Neural progenitor cell (in vitro differentiated cells): ENCODE data around the gene USP48. TPM values are rescaled to one million over a fixed set of nuclear protein-coding genes. Genes with fewer than 3 reads are reported as not detected.

ENCODE experiments used
- DNase-seq: peaks from one replicate; pipeline ENCODE4 v3.0.0-alpha.2; 2016; ENCODE audit warnings: low spot score
- H2AFZ ChIP-seq: fragments of 200-600 bp; sonication (generic); replicated peaks from 2 replicates; pipeline ENCODE4 v1.6.1; 2016; ENCODE audit warnings: antibody characterized with exemption
- H3F3A ChIP-seq: fragments of 200-600 bp; sonication (generic); 2 replicates; pipeline ENCODE4 v1.6.1; 2016; ENCODE audit warnings: antibody characterized with exemption, low read depth
- H3K27ac ChIP-seq: fragments of 200-600 bp; sonication (generic); 2 replicates; pipeline ENCODE4 v1.5.1; 2016; ENCODE audit warnings: mild to moderate bottlenecking
- H3K27me3 ChIP-seq: fragments of 200-600 bp; sonication (generic); 2 replicates; pipeline ENCODE4 v1.6.1; 2016; ENCODE audit warnings: mild to moderate bottlenecking, moderate library complexity
- H3K36me3 ChIP-seq: fragments of 200-600 bp; sonication (generic); 2 replicates; pipeline ENCODE4 v1.5.1; 2016
- H3K4me1 ChIP-seq: fragments of 200-600 bp; sonication (generic); 2 replicates; pipeline ENCODE4 v1.6.1; 2016; ENCODE audit warnings: mixed run types
- H3K4me2 ChIP-seq: fragments of 200-600 bp; sonication (generic); 2 replicates; pipeline ENCODE4 v1.6.1; 2016
- H3K4me3 ChIP-seq: fragments of 200-600 bp; sonication (generic); 2 replicates; pipeline ENCODE4 v1.5.1; 2016
- H3K79me2 ChIP-seq: fragments of 200-600 bp; sonication (generic); 2 replicates; pipeline ENCODE4 v1.6.1; 2016; ENCODE audit warnings: low read depth
- H3K9ac ChIP-seq: fragments of 200-600 bp; sonication (generic); 2 replicates; pipeline ENCODE4 v1.6.1; 2016
- H3K9me3 ChIP-seq: fragments of 200-600 bp; sonication (generic); 2 replicates; pipeline ENCODE4 v1.5.1; 2016; ENCODE audit warnings: low read depth
- H4K20me1 ChIP-seq: fragments of 200-600 bp; sonication (generic); 2 replicates; pipeline ENCODE4 v1.6.1; 2016; ENCODE audit warnings: low read depth
- H3K27ac Mint-ChIP-seq: 3 replicates; pipeline ENCODE4 v1.8.0; 2021; ENCODE audit warnings: mixed read lengths
- H3K27me3 Mint-ChIP-seq: 2 replicates; pipeline ENCODE4 v1.8.0; 2022; ENCODE audit warnings: low read depth, mild to moderate bottlenecking, inconsistent platforms, moderate library complexity, mixed read lengths; ENCODE audit not compliant: insufficient read depth
- H3K36me3 Mint-ChIP-seq: 3 replicates; pipeline ENCODE4 v1.8.0; 2021; ENCODE audit warnings: mixed read lengths
- H3K4me1 Mint-ChIP-seq: 3 replicates; pipeline ENCODE4 v1.8.0; 2021; ENCODE audit warnings: mixed read lengths
- H3K4me3 Mint-ChIP-seq: 3 replicates; pipeline ENCODE4 v1.8.0; 2021; ENCODE audit warnings: mild to moderate bottlenecking, moderate library complexity, mixed read lengths
- H3K9me3 Mint-ChIP-seq: 3 replicates; pipeline ENCODE4 v1.8.0; 2020; ENCODE audit warnings: mixed read lengths
- CTCF ChIP-seq: fragments of 200-600 bp; sonication (generic); IDR thresholded peaks from 2 replicates; pipeline ENCODE4 v1.5.1; 2017; ENCODE audit warnings: antibody characterized with exemption, mild to moderate bottlenecking
- EZH2 ChIP-seq: fragments of 200-600 bp; sonication (generic); IDR thresholded peaks from 2 replicates; pipeline ENCODE4 v1.6.1; 2017; ENCODE audit warnings: antibody characterized with exemption, mild to moderate bottlenecking, moderate library complexity
- EZH2phosphoT487 ChIP-seq: fragments of 200-600 bp; sonication (generic); IDR thresholded peaks from 2 replicates; pipeline ENCODE4 v1.6.1; 2017; ENCODE audit warnings: antibody characterized with exemption
- total RNA-seq: library from RNA; depleted of rRNA; stranded (reverse); fragments of >200 nt; gene quantifications from 2 replicates; pipeline ENCODE4 v1.2.3, GENCODE V29; 2015; ENCODE audit warnings: low replicate concordance

USP48 gene
- total RNA-seq, 1 donor from 2014 or later = 50.3 TPM

- H3K4me2 ChIP-seq = no peak overlapping the region
- no peak overlapping the region for H3K27ac Mint-ChIP-seq
- no peaks in the 10 kb centered on the region for H3K79me2 ChIP-seq
- no peaks in the 10 kb centered on the region for H3K36me3 Mint-ChIP-seq
- no peak overlapping the region for H3K4me3 Mint-ChIP-seq
- no peaks in the 10 kb centered on the region for H3K4me1 ChIP-seq
- H3K4me1 Mint-ChIP-seq = no peaks in the 10 kb centered on the region
- H3F3A ChIP-seq = no peaks in the 10 kb centered on the region
- DNase-seq = no peak
- no peaks in the 10 kb centered on the region for H3K27me3 ChIP-seq
- no peak for TF ChIP-seq EZH2phosphoT487
- no peak for TF ChIP-seq EZH2
- no peak for TF ChIP-seq CTCF
- H3K27ac ChIP-seq = no peak overlapping the region
- peaks cover 2% of the 10 kb centered on the region for H3K27me3 Mint-ChIP-seq
- no peaks in the 10 kb centered on the region for H4K20me1 ChIP-seq
- H2AFZ ChIP-seq = no peak overlapping the region
- H3K9me3 Mint-ChIP-seq = no peaks in the 10 kb centered on the region
- no peak overlapping the region for H3K4me3 ChIP-seq
- H3K9me3 ChIP-seq = no peaks in the 10 kb centered on the region
- no peaks in the 10 kb centered on the region for H3K36me3 ChIP-seq
- no peak overlapping the region for H3K9ac ChIP-seq
Measured at GRCh38 chr1:21801100-21801499, 18.2 kb upstream of the USP48 start.

GRCh38 chr1:21799730-21800129 is 16.8 kb upstream of the USP48 start:
- Histone ChIP-seq H3K4me3 (no peak overlapping the region), H3K27ac (no peak overlapping the region), H3K9ac (no peak overlapping the region), H3K36me3 (no peaks in the 10 kb centered on the region), H3K27me3 (no peaks in the 10 kb centered on the region), H3K79me2 (no peaks in the 10 kb centered on the region), H4K20me1 (no peaks in the 10 kb centered on the region), H2AFZ (no peak overlapping the region), H3F3A (no peaks in the 10 kb centered on the region), H3K9me3 (no peaks in the 10 kb centered on the region), H3K4me2 (no peak overlapping the region), H3K4me1 (no peaks in the 10 kb centered on the region)
- no peak overlapping the region for H3K4me3 Mint-ChIP-seq
- no peaks in the 10 kb centered on the region for H3K9me3 Mint-ChIP-seq
- no peaks in the 10 kb centered on the region for H3K36me3 Mint-ChIP-seq
- TF ChIP-seq EZH2phosphoT487 = no peak
- TF ChIP-seq EZH2 = no peak
- no peak for TF ChIP-seq CTCF
- H3K4me1 Mint-ChIP-seq = no peaks in the 10 kb centered on the region
- DNase-seq = no peak
- peaks cover 5% of the 10 kb centered on the region for H3K27me3 Mint-ChIP-seq
- H3K27ac Mint-ChIP-seq = no peak overlapping the region

GRCh38 chr1:21795075-21795474 is 12.1 kb upstream of the USP48 start:
- H3K4me1 Mint-ChIP-seq = no peaks in the 10 kb centered on the region
- no peaks in the 10 kb centered on the region for H3F3A ChIP-seq
- H3K4me3 Mint-ChIP-seq = no peak overlapping the region
- H3K4me1 ChIP-seq = no peaks in the 10 kb centered on the region
- DNase-seq = no peak
- no peaks in the 10 kb centered on the region for H3K9me3 Mint-ChIP-seq
- H3K36me3 Mint-ChIP-seq = no peaks in the 10 kb centered on the region
- peaks cover 3% of the 10 kb centered on the region for H3K27me3 Mint-ChIP-seq
- no peaks in the 10 kb centered on the region for H3K9me3 ChIP-seq
- no peak overlapping the region for H2AFZ ChIP-seq
- TF ChIP-seq EZH2phosphoT487 (no peak), CTCF (no peak), EZH2 (no peak)
- no peak overlapping the region for H3K27ac Mint-ChIP-seq
- H4K20me1 ChIP-seq = no peaks in the 10 kb centered on the region
- no peaks in the 10 kb centered on the region for H3K36me3 ChIP-seq
- no peaks in the 10 kb centered on the region for H3K79me2 ChIP-seq
- H3K4me3 ChIP-seq = no peak overlapping the region
- H3K9ac ChIP-seq = no peak overlapping the region
- no peak overlapping the region for H3K27ac ChIP-seq
- no peak overlapping the region for H3K4me2 ChIP-seq
- H3K27me3 ChIP-seq = no peaks in the 10 kb centered on the region

- Histone ChIP-seq H4K20me1 (no peaks in the 10 kb centered on the region), H3K27me3 (no peaks in the 10 kb centered on the region), H3K4me3 (no peak overlapping the region), H3F3A (no peaks in the 10 kb centered on the region), H3K27ac (no peak overlapping the region), H3K36me3 (no peaks in the 10 kb centered on the region), H3K9ac (no peak overlapping the region), H3K4me1 (no peaks in the 10 kb centered on the region), H3K4me2 (no peak overlapping the region), H2AFZ (no peak overlapping the region), H3K9me3 (no peaks in the 10 kb centered on the region), H3K79me2 (no peaks in the 10 kb centered on the region)
- no peak for DNase-seq
- Mint-ChIP-seq H3K36me3 (no peaks in the 10 kb centered on the region), H3K27ac (no peak overlapping the region), H3K27me3 (peaks cover 3% of the 10 kb centered on the region), H3K9me3 (no peaks in the 10 kb centered on the region), H3K4me3 (no peak overlapping the region), H3K4me1 (no peaks in the 10 kb centered on the region)
- TF ChIP-seq CTCF (no peak), EZH2 (no peak), EZH2phosphoT487 (no peak)
Measured at GRCh38 chr1:21794656-21795055, 11.7 kb upstream of the USP48 start.
